H9 (cell line): Measurements from ENCODE around the gene BRSK1. TPM values are rescaled to one million over a fixed set of nuclear protein-coding genes. Genes with fewer than 3 reads are reported as not detected.

ENCODE experiments used
- DNase-seq: peaks from one replicate; pipeline ENCODE4 v3.0.0-alpha.2; 2017
- H2AFZ ChIP-seq: one replicate; pipeline ENCODE4 v1.6.1; 2013; ENCODE audit warnings: mild to moderate bottlenecking, low read length, control low read depth, moderate library complexity
- H2AK5ac ChIP-seq: 2 replicates; pipeline ENCODE4 v1.6.1; 2013; ENCODE audit warnings: low read length, control low read depth, mixed read lengths; ENCODE audit not compliant: insufficient read length
- H2BK120ac ChIP-seq: one replicate; pipeline ENCODE4 v1.6.1; 2013; ENCODE audit warnings: low read depth, mild to moderate bottlenecking, low read length, control low read depth, inconsistent platforms; ENCODE audit not compliant: poor library complexity, severe bottlenecking
- H2BK12ac ChIP-seq: 2 replicates; pipeline ENCODE4 v1.6.1; 2013; ENCODE audit warnings: low read length, control low read depth, mixed read lengths, low read depth; ENCODE audit not compliant: insufficient read length
- H2BK15ac ChIP-seq: 2 replicates; pipeline ENCODE4 v1.6.1; 2013; ENCODE audit warnings: low read depth, low read length, control low read depth
- H2BK20ac ChIP-seq: one replicate; pipeline ENCODE4 v1.6.1; 2013; ENCODE audit warnings: low read depth, mild to moderate bottlenecking, low read length, control low read depth, inconsistent platforms; ENCODE audit not compliant: poor library complexity, severe bottlenecking
- H2BK5ac ChIP-seq: 2 replicates; pipeline ENCODE4 v1.6.1; 2013; ENCODE audit warnings: low read length, control low read depth, mixed read lengths; ENCODE audit not compliant: insufficient read length
- H3K14ac ChIP-seq: 2 replicates; pipeline ENCODE4 v1.6.1; 2013; ENCODE audit warnings: low read length, control low read depth; ENCODE audit not compliant: insufficient read depth
- H3K18ac ChIP-seq: 2 replicates; pipeline ENCODE4 v1.6.1; 2013; ENCODE audit warnings: low read depth, mild to moderate bottlenecking, mixed read lengths, low read length, control low read depth; ENCODE audit not compliant: insufficient read length
- H3K23ac ChIP-seq: 2 replicates; pipeline ENCODE4 v1.6.1; 2013; ENCODE audit warnings: low read length, control low read depth, mixed read lengths, low read depth; ENCODE audit not compliant: insufficient read length
- H3K23me2 ChIP-seq: 2 replicates; pipeline ENCODE4 v1.6.1; 2013; ENCODE audit warnings: low read depth, mild to moderate bottlenecking, mixed read lengths, low read length, control low read depth; ENCODE audit not compliant: insufficient read length, poor library complexity, severe bottlenecking
- H3K27ac ChIP-seq: 2 replicates; pipeline ENCODE4 v1.5.1; 2013; ENCODE audit warnings: low read length, control low read depth, mixed read lengths, low read depth; ENCODE audit not compliant: insufficient read length
- H3K27me3 ChIP-seq: 2 replicates; pipeline ENCODE4 v1.6.1; 2013; ENCODE audit warnings: low read length, control low read depth, inconsistent platforms; ENCODE audit not compliant: insufficient read depth
- H3K4ac ChIP-seq: 2 replicates; pipeline ENCODE4 v1.6.1; 2013; ENCODE audit warnings: low read depth, mild to moderate bottlenecking, control low read depth, inconsistent platforms, low read length, moderate library complexity
- H3K4me1 ChIP-seq: 2 replicates; pipeline ENCODE4 v1.6.1; 2013; ENCODE audit warnings: low read length, control low read depth, inconsistent platforms; ENCODE audit not compliant: insufficient read depth
- H3K4me2 ChIP-seq: 2 replicates; pipeline ENCODE4 v1.6.1; 2013; ENCODE audit warnings: low read length, control low read depth, mixed read lengths; ENCODE audit not compliant: insufficient read length, insufficient read depth
- H3K56ac ChIP-seq: 2 replicates; pipeline ENCODE4 v1.6.1; 2013; ENCODE audit warnings: low read depth, mild to moderate bottlenecking, mixed read lengths, low read length, control low read depth; ENCODE audit not compliant: insufficient read length
- H3K79me1 ChIP-seq: 2 replicates; pipeline ENCODE4 v1.6.1; 2013; ENCODE audit warnings: low read depth, mild to moderate bottlenecking, moderate library complexity, low read length, control low read depth, inconsistent platforms; ENCODE audit not compliant: insufficient read depth, poor library complexity, severe bottlenecking
- H3K79me2 ChIP-seq: 2 replicates; pipeline ENCODE4 v1.6.1; 2013; ENCODE audit warnings: low read length, control low read depth, inconsistent platforms; ENCODE audit not compliant: insufficient read depth
- H3K9ac ChIP-seq: 2 replicates; pipeline ENCODE4 v1.6.1; 2013; ENCODE audit warnings: low read length, control low read depth, mixed read lengths; ENCODE audit not compliant: insufficient read length; ENCODE audit errors: extremely low read depth
- H3K9me3 ChIP-seq: one replicate; pipeline ENCODE4 v1.6.1; 2013; ENCODE audit warnings: low read depth, low read length, inconsistent platforms; ENCODE audit not compliant: control insufficient read depth
- H3T11ph ChIP-seq: one replicate; pipeline ENCODE4 v1.6.1; 2013; ENCODE audit warnings: mild to moderate bottlenecking, low read length, control low read depth, inconsistent platforms
- H4K20me1 ChIP-seq: one replicate; pipeline ENCODE4 v1.6.1; 2013; ENCODE audit not compliant: control insufficient read depth, insufficient read length, insufficient read depth
- H4K5ac ChIP-seq: 2 replicates; pipeline ENCODE4 v1.6.1; 2013; ENCODE audit warnings: low read depth, mild to moderate bottlenecking, mixed read lengths, low read length, control low read depth; ENCODE audit not compliant: insufficient read length
- H4K8ac ChIP-seq: replicated peaks from 2 replicates; pipeline ENCODE4 v1.6.1; 2013; ENCODE audit warnings: low read length, control low read depth, mixed read lengths, low read depth; ENCODE audit not compliant: insufficient read length
- H4K91ac ChIP-seq: 2 replicates; pipeline ENCODE4 v1.6.1; 2013; ENCODE audit warnings: low read depth, mild to moderate bottlenecking, moderate library complexity, mixed read lengths, low read length, control low read depth; ENCODE audit not compliant: insufficient read length
- H3K27ac Mint-ChIP-seq, 3 experiments: 2 replicates in 2 of 3; 3 replicates in 1 of 3; pipeline ENCODE4 v1.8.0; 2020 to 2021; ENCODE audit warnings: mixed read lengths in 3 of 3, mild to moderate bottlenecking in 1 of 3, moderate library complexity in 1 of 3
- H3K27me3 Mint-ChIP-seq: 2 replicates; pipeline ENCODE4 v1.8.0; 2021; ENCODE audit warnings: low read depth, mild to moderate bottlenecking, moderate library complexity, mixed read lengths
- H3K36me3 Mint-ChIP-seq, 3 experiments: 2 replicates in 2 of 3; 3 replicates in 1 of 3; pipeline ENCODE4 v1.8.0; 2020 to 2021; ENCODE audit warnings: low read depth in 3 of 3, mixed read lengths in 3 of 3; ENCODE audit not compliant: insufficient read depth in 1 of 3
- H3K4me1 Mint-ChIP-seq, 2 experiments: 2 replicates each; pipeline ENCODE4 v1.8.0; 2020; ENCODE audit warnings: mixed read lengths in 2 of 2
- H3K4me3 Mint-ChIP-seq, 2 experiments: 2 replicates in 1 of 2; 3 replicates in 1 of 2; pipeline ENCODE4 v1.8.0; 2020 to 2021; ENCODE audit warnings: mild to moderate bottlenecking in 2 of 2, mixed read lengths in 2 of 2, moderate library complexity in 1 of 2
- H3K9me3 Mint-ChIP-seq, 2 experiments: 2 replicates in 1 of 2; 3 replicates in 1 of 2; pipeline ENCODE4 v1.8.0; 2020; ENCODE audit warnings: mild to moderate bottlenecking in 2 of 2, mixed read lengths in 2 of 2, moderate library complexity in 1 of 2
- CTCF ChIP-seq: fragments of 200-600 bp; sonication (generic); conservative IDR thresholded peaks from 3 replicates; pipeline ENCODE4 v1.8.0; 2021; ENCODE audit warnings: antibody characterized with exemption, mild to moderate bottlenecking
- WGBS: extraction: QIAGEN DNeasy Blood & Tissue Kit; methylation state at CpG from one replicate; pipeline ENCODE4 v1.1.7; 2013; ENCODE audit warnings: missing lambda C conversion rate, low lambda C conversion rate, mixed read lengths; ENCODE audit not compliant: insufficient read length; ENCODE audit errors: extremely low coverage; 5-methylcytosine and 5-hydroxymethylcytosine counted together
- total RNA-seq: library from RNA; stranded (reverse); gene quantifications from 2 replicates; pipeline ENCODE4 v1.2.1, GENCODE V29; 2021

Gene BRSK1
- total RNA-seq, 1 experiment from 2014 or later, result 43.5 TPM

DNA sequence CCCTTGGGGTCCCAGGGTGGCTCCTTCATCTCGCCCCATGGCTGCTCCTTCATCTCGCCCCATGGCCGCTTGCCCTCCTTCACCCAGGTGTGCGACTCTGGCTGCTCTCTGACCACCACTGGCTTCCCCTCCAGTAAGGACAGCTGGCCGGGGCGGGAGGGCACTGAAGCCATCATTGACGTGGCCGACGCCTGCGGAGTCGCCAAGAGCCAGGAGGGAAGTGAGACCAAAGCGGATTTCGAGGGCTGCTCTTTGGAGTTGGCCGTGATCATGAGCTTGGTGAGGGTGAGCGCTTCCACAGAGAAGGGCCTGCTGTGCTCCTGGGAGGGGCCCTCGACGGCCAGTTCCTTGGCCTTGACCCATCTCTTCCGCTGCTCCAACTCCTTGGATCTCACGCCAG is 74.7 kb downstream of the BRSK1 start:
- H2AK5ac ChIP-seq, result no peak overlapping the region
- H4K91ac ChIP-seq, result no peak overlapping the region
- no peak overlapping the region for H3K9ac ChIP-seq
- no peak overlapping the region for H3K27ac Mint-ChIP-seq
- H2AFZ ChIP-seq, result no peak overlapping the region
- H3K23me2 ChIP-seq, result peaks cover 3% of the 10 kb centered on the region
- no peak for DNase-seq
- H3K79me1 ChIP-seq, result no peaks in the 10 kb centered on the region
- H3K18ac ChIP-seq, result no peak overlapping the region
- no peak overlapping the region for H3K4me2 ChIP-seq
- no peak overlapping the region for H2BK120ac ChIP-seq
- no peaks in the 10 kb centered on the region for H3K79me2 ChIP-seq
- no peak overlapping the region for H3K23ac ChIP-seq
- no CpG with 5 or more reads among the region's 19 CpGs for WGBS
- no peaks in the 10 kb centered on the region for H3K36me3 Mint-ChIP-seq
- H4K20me1 ChIP-seq, result no peaks in the 10 kb centered on the region
- H2BK15ac ChIP-seq, result no peak overlapping the region
- TF ChIP-seq CTCF, result no peak
- no peak overlapping the region for H3K4ac ChIP-seq
- H4K8ac ChIP-seq, result no peak overlapping the region
- H3K4me3 Mint-ChIP-seq, result no peak overlapping the region
- H3K9me3 Mint-ChIP-seq, result no peaks in the 10 kb centered on the region
- H3K27me3 ChIP-seq, result peaks cover 2% of the 10 kb centered on the region; the same call in 1 of the 2 replicates
- H3K4me1 Mint-ChIP-seq, result peaks cover 12 to 21% of the 10 kb centered on the region in 2 experiments
- no peaks in the 10 kb centered on the region for H3K9me3 ChIP-seq
- H3K27me3 Mint-ChIP-seq, result peaks cover 59% of the 10 kb centered on the region
- H2BK12ac ChIP-seq, result no peak overlapping the region
- no peak overlapping the region for H3K27ac ChIP-seq
- H3K56ac ChIP-seq, result no peak overlapping the region
- H4K5ac ChIP-seq, result no peak overlapping the region
- H2BK5ac ChIP-seq, result no peak overlapping the region
- H2BK20ac ChIP-seq, result no peak overlapping the region
- H3T11ph ChIP-seq, result no peak overlapping the region
- H3K4me1 ChIP-seq, result no peaks in the 10 kb centered on the region
- no peak overlapping the region for H3K14ac ChIP-seq
